ENCODE results near the gene UGDH. TPM values are rescaled to one million over a fixed set of nuclear protein-coding genes. Genes with fewer than 3 reads are reported as not detected.
"Not testable (repeated sequence)": the region's sequence is repeated elsewhere in the genome, so short reads cannot be mapped to it uniquely, and the experiment has no call there.

The UGDH gene
- total and polyA plus RNA-seq, 2 donors (not counting 3 experiments of a cell fraction or from before 2014, with no cell fraction given): 41.3 to 62.1 TPM

DNA sequence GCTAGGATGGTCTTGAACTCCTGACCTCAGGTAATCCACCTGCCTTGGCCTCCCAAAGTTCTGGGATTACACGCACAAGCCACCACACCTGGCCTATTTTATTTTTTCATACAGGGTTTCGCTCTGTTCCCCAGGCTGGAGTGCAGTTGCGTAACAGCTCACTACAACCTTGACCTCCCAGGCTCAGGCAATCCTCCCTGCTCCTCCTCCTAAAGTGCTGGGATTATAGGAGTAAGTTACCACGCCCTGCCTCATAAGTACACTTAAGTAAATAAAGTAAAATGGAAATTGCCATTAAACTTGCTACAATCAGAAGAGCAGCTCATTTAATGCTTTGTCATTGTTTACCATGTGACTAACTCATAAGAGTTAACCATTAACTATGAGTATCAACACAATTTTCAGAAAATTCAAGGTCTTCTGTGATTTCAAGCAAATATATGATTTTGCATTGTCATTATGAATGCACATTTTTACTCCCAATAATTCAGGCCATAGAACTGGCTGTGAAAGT is 12.3 kb downstream of the UGDH start:
- DNase-seq (ENCODE audit: low read depth, low spot score) (no peak), FAIRE-seq (no peak)
- H3K9ac ChIP-seq (replicated peaks; ENCODE audit: extremely low read depth, insufficient read depth, low read length): no peak overlapping the region
- peak overlapping the region; percentile 48 for H2AFZ ChIP-seq (ENCODE audit: low read depth, low read length)
- CTCF ChIA-PET: interaction anchor here (1.3 to 1.8 kb wide), 2 partner anchors 46 to 143 kb away, joined by 3 to 5 read pairs; no protein-coding TSS in a partner anchor
- POLR2A ChIA-PET: no interaction called here
- H3K4me1 ChIP-seq (ENCODE audit: control insufficient read depth, extremely low read depth, insufficient read depth, low read length): no peaks in the 10 kb centered on the region
- intact Hi-C loops (cut with micrococcal nuclease) (no loop called here), dilution Hi-C loops (cut with MboI; ENCODE audit: extremely low pct_ligation_motif_present, low sequenced_read_pairs) (no loop called here)
- H4K20me1 ChIP-seq (replicated peaks; ENCODE audit: control insufficient read depth, extremely low read depth, insufficient read depth, low read length): no peaks in the 10 kb centered on the region
- H3K9me3 ChIP-seq (replicated peaks; ENCODE audit: control insufficient read depth, insufficient read depth, low read length): no peaks in the 10 kb centered on the region
- H3K27ac ChIP-seq (ENCODE audit: insufficient read depth, low read depth, low read length): peak overlapping the region; percentile 46
- H3K27me3 ChIP-seq (ENCODE audit: control insufficient read depth in 2 of 2, insufficient read depth in 2 of 2, low read length in 2 of 2): no peaks in the 10 kb centered on the region
- H3K4me3 ChIP-seq (replicated peaks in 1 of 3; ENCODE audit: insufficient read depth in 1 of 3, low read depth in 1 of 3, low read length in 3 of 3): no peak overlapping the region
- peaks cover 5 to 7% of the 10 kb centered on the region in 2 experiments for H3K36me3 ChIP-seq (ENCODE audit: control insufficient read depth in 2 of 2, extremely low read depth in 1 of 2, insufficient read depth in 2 of 2, low read length in 2 of 2)
- H3K4me2 ChIP-seq (ENCODE audit: insufficient read depth, low read length): no peak overlapping the region
- TF ChIP-seq, protein P1, sequence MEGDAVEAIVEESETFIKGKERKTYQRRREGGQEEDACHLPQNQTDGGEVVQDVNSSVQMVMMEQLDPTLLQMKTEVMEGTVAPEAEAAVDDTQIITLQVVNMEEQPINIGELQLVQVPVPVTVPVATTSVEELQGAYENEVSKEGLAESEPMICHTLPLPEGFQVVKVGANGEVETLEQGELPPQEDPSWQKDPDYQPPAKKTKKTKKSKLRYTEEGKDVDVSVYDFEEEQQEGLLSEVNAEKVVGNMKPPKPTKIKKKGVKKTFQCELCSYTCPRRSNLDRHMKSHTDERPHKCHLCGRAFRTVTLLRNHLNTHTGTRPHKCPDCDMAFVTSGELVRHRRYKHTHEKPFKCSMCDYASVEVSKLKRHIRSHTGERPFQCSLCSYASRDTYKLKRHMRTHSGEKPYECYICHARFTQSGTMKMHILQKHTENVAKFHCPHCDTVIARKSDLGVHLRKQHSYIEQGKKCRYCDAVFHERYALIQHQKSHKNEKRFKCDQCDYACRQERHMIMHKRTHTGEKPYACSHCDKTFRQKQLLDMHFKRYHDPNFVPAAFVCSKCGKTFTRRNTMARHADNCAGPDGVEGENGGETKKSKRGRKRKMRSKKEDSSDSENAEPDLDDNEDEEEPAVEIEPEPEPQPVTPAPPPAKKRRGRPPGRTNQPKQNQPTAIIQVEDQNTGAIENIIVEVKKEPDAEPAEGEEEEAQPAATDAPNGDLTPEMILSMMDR (IDR thresholded peaks at IDR 0.05; ENCODE audit: extremely low read depth in 1 of 2, insufficient read depth in 1 of 2, low read depth in 1 of 2, low read length in 2 of 2): no peak
- TF ChIP-seq MYC (IDR thresholded peaks at IDR 0.05; ENCODE audit: low read depth, low read length): no peak
- no peak for TF ChIP-seq MAX (IDR thresholded peaks at IDR 0.05; ENCODE audit: insufficient read depth, insufficient read length)
- TF ChIP-seq JUN (IDR thresholded peaks at IDR 0.05; ENCODE audit: borderline replicate concordance, insufficient read depth, insufficient read length, low read depth): no peak
- TF ChIP-seq POLR2A (IDR thresholded peaks at IDR 0.05; ENCODE audit: low read depth, low read length): no peak
- TF ChIP-seq GATA2 (IDR thresholded peaks at IDR 0.05; ENCODE audit: insufficient read depth, insufficient read length, low read depth, low read length): no peak
- TF ChIP-seq POLR2AphosphoS5 (IDR thresholded peaks at IDR 0.05; ENCODE audit: insufficient read depth, low read depth, low read length): no peak
- TF ChIP-seq FOS (IDR thresholded peaks at IDR 0.05; ENCODE audit: borderline replicate concordance, insufficient read depth, low read length): no peak
- no peak for TF ChIP-seq EZH2 (IDR thresholded peaks at IDR 0.05; ENCODE audit: borderline replicate concordance, low read depth, low read length, severe bottlenecking)
- H3K79me2 ChIP-seq (ENCODE audit: control insufficient read depth, insufficient read depth, low read length): peaks cover 12% of the 10 kb centered on the region
- H3K9me1 ChIP-seq (replicated peaks; ENCODE audit: control insufficient read depth, extremely low read depth, insufficient read depth, low read length): no peaks in the 10 kb centered on the region
- no TSS peak for BruUV-seq (replicated peaks)

- H3K9ac ChIP-seq (replicated peaks; ENCODE audit: extremely low read depth, insufficient read depth, low read length); H4K20me1 ChIP-seq (replicated peaks; ENCODE audit: control insufficient read depth, extremely low read depth, insufficient read depth, low read length); H3K79me2 ChIP-seq (ENCODE audit: control insufficient read depth, insufficient read depth, low read length); H3K27ac ChIP-seq (ENCODE audit: insufficient read depth, low read depth, low read length); DNase-seq (ENCODE audit: low read depth, low spot score); H3K9me3 ChIP-seq (replicated peaks; ENCODE audit: control insufficient read depth, insufficient read depth, low read length); H3K9me1 ChIP-seq (replicated peaks; ENCODE audit: control insufficient read depth, extremely low read depth, insufficient read depth, low read length); FAIRE-seq; BruUV-seq (replicated peaks); H3K4me1 ChIP-seq (ENCODE audit: control insufficient read depth, extremely low read depth, insufficient read depth, low read length); H2AFZ ChIP-seq (ENCODE audit: low read depth, low read length); H3K4me3 ChIP-seq (replicated peaks in 1 of 3; ENCODE audit: insufficient read depth in 1 of 3, low read depth in 1 of 3, low read length in 3 of 3); POLR2A ChIA-PET; H3K27me3 ChIP-seq (ENCODE audit: control insufficient read depth in 2 of 2, insufficient read depth in 2 of 2, low read length in 2 of 2); dilution Hi-C loops (cut with MboI; ENCODE audit: extremely low pct_ligation_motif_present, low sequenced_read_pairs); intact Hi-C loops (cut with micrococcal nuclease); H3K4me2 ChIP-seq (ENCODE audit: insufficient read depth, low read length): not testable (repeated sequence)
- CTCF ChIA-PET: interaction anchor here (1.3 to 1.8 kb wide), 2 partner anchors 45 to 144 kb away, joined by 3 to 5 read pairs; no protein-coding TSS in a partner anchor
- peaks cover 6 to 12% of the 10 kb centered on the region in 2 experiments for H3K36me3 ChIP-seq (ENCODE audit: control insufficient read depth in 2 of 2, extremely low read depth in 1 of 2, insufficient read depth in 2 of 2, low read length in 2 of 2)
Observed at GRCh38 chr4:39514266-39514665, 13.0 kb downstream of the UGDH start.
